Endothelial cell of umbilical vein (primary cell): ENCODE measurements around the gene KLRF1. TPM values are rescaled to one million over a fixed set of nuclear protein-coding genes. Genes with fewer than 3 reads are reported as not detected.

ENCODE experiments used
- BruUV-seq: library from RNA; stranded (reverse); fragments of 400-500 nt; replicated peaks from 2 replicates; lab custom pipeline; 2021; lab: Mats Ljungman, UMichigan
- CTCF ChIA-PET: fragments of 300-600, 350-600 bp; sonication (Branson Sonifier 250); formaldehyde crosslinking; loops from one replicate; lab custom pipeline; 2021; ENCODE audit warnings: antibody characterized with exemption, inconsistent platforms; lab: Charles Lee
- POLR2A ChIA-PET: fragments of 300-600, 350-600 bp; sonication (Branson Sonifier 250); formaldehyde crosslinking; loops from one replicate; lab custom pipeline; 2021; ENCODE audit warnings: antibody characterized with exemption, inconsistent platforms; lab: Charles Lee
- DNase-seq: peaks from one replicate; pipeline ENCODE4 v3.0.0-alpha.2; 2011; ENCODE audit warnings: low read depth, low spot score
- FAIRE-seq: peaks from 2 replicates; lab custom pipeline; 2011; peaks lifted over from hg19 to GRCh38; lab: Jason Lieb, UNC
- H2AFZ ChIP-seq: 2 replicates; pipeline ENCODE4 v1.6.0; 2012; ENCODE audit warnings: low read depth, low read length, control low read depth, inconsistent platforms
- H3K27ac ChIP-seq: 2 replicates; pipeline ENCODE4 v1.5.1; 2011; ENCODE audit warnings: low read depth, mild to moderate bottlenecking, control low read depth, low read length, moderate library complexity; ENCODE audit not compliant: insufficient read depth
- H3K27me3 ChIP-seq, 2 experiments: 2 replicates each; pipeline versions ENCODE4 v1.6.0 to v1.6.1; 2011; ENCODE audit warnings: low read length in 2 of 2, mixed read lengths in 1 of 2; ENCODE audit not compliant: control insufficient read depth in 2 of 2, insufficient read depth in 2 of 2
- H3K36me3 ChIP-seq, 2 experiments: 2 replicates in 1 of 2; 3 replicates in 1 of 2; pipeline ENCODE4 v1.5.1; 2011; ENCODE audit warnings: low read length in 2 of 2, mild to moderate bottlenecking in 1 of 2, moderate library complexity in 1 of 2; ENCODE audit not compliant: control insufficient read depth in 2 of 2, insufficient read depth in 2 of 2; ENCODE audit errors: extremely low read depth in 1 of 2
- H3K4me1 ChIP-seq: 3 replicates; pipeline ENCODE4 v1.5.1; 2011; ENCODE audit warnings: mild to moderate bottlenecking, low read length; ENCODE audit not compliant: control insufficient read depth, insufficient read depth; ENCODE audit errors: extremely low read depth
- H3K4me2 ChIP-seq: 2 replicates; pipeline ENCODE4 v1.6.1; 2011; ENCODE audit warnings: low read length, control low read depth, mixed read lengths; ENCODE audit not compliant: insufficient read depth
- H3K4me3 ChIP-seq, 3 experiments: fragments of 200-600 bp in 1 of 3; sonication (generic), shearing (Covaris generic) in 1 of 3; replicated peaks in 1 of 3; 2 replicates each; pipeline ENCODE4 v1.5.1; 2011 to 2016; ENCODE audit warnings: control low read depth in 3 of 3, low read length in 3 of 3, mild to moderate bottlenecking in 2 of 3, inconsistent platforms in 1 of 3, low read depth in 1 of 3, moderate library complexity in 1 of 3; ENCODE audit not compliant: insufficient read depth in 1 of 3
- H3K79me2 ChIP-seq: 2 replicates; pipeline ENCODE4 v1.6.0; 2012; ENCODE audit warnings: low read length, inconsistent platforms; ENCODE audit not compliant: control insufficient read depth, insufficient read depth
- H3K9ac ChIP-seq: replicated peaks from 2 replicates; pipeline ENCODE3; 2011; ENCODE audit warnings: low read length, control low read depth; ENCODE audit not compliant: insufficient read depth; ENCODE audit errors: extremely low read depth
- H3K9me1 ChIP-seq: replicated peaks from 3 replicates; pipeline ENCODE4 v1.6.0; 2011; ENCODE audit warnings: mild to moderate bottlenecking, low read length; ENCODE audit not compliant: control insufficient read depth, insufficient read depth; ENCODE audit errors: extremely low read depth
- H3K9me3 ChIP-seq: replicated peaks from 2 replicates; pipeline ENCODE4 v1.5.1; 2012; ENCODE audit warnings: low read length, inconsistent platforms; ENCODE audit not compliant: control insufficient read depth, insufficient read depth
- H4K20me1 ChIP-seq: replicated peaks from 2 replicates; pipeline ENCODE3; 2011; ENCODE audit warnings: mild to moderate bottlenecking, low read length; ENCODE audit not compliant: control insufficient read depth, insufficient read depth; ENCODE audit errors: extremely low read depth
- FOS ChIP-seq: IDR thresholded peaks from 2 replicates; pipeline ENCODE4 v1.6.1; 2011; ENCODE audit warnings: mild to moderate bottlenecking, low read length, moderate library complexity, borderline replicate concordance; ENCODE audit not compliant: insufficient read depth
- GATA2 ChIP-seq: IDR thresholded peaks from 2 replicates; pipeline ENCODE4 v1.7.0; 2011; ENCODE audit warnings: low read depth, mild to moderate bottlenecking, moderate library complexity, mixed read lengths, low read length; ENCODE audit not compliant: insufficient read length, insufficient read depth
- MYC ChIP-seq: IDR thresholded peaks from one replicate; pipeline ENCODE4 v1.6.1; 2011; ENCODE audit warnings: mild to moderate bottlenecking, low read depth, low read length
- POLR2AphosphoS5 ChIP-seq: IDR thresholded peaks from 2 replicates; pipeline ENCODE4 v1.6.1; 2012; ENCODE audit warnings: low read depth, mild to moderate bottlenecking, control low read depth, low read length, moderate library complexity; ENCODE audit not compliant: insufficient read depth
- dilution Hi-C: fragments of 300-500 bp; cut with MboI; formaldehyde crosslinking; loops from one replicate; pipeline ENCODE4 v1.15.0; 2019; ENCODE audit warnings: low sequenced_read_pairs; ENCODE audit not compliant: extremely low pct_ligation_motif_present
- intact Hi-C: fragments of 100-400 bp; cut with micrococcal nuclease; formaldehyde crosslinking; loops from one replicate; pipeline ENCODE4 v1.10.0; 2022
- polyA plus RNA-seq, 4 experiments: library from polyadenylated mRNA; depleted of rRNA in 3 of 4; stranded (reverse) in 3 of 4; unstranded in 1 of 4; fragments of >200 nt; gene quantifications; 2 replicates each; pipeline versions ENCODE4 v1.2.1 to v1.2.3, GENCODE V29; 2011 to 2012; ENCODE audit warnings: missing spikeins in 1 of 4
- total RNA-seq: library from RNA; stranded (reverse); gene quantifications from 2 replicates; pipeline ENCODE4 v1.2.3, GENCODE V29; 2021
- TF ChIP-seq, protein P1 (sequence below), 2 donors: IDR thresholded peaks; 1 replicate in 1 of 2; 2 replicates in 1 of 2; pipeline ENCODE4 v1.5.1; 2011; ENCODE audit warnings: low read length in 2 of 2, mild to moderate bottlenecking in 2 of 2, moderate library complexity in 2 of 2, control low read depth in 1 of 2, inconsistent platforms in 1 of 2, low read depth in 1 of 2; ENCODE audit not compliant: insufficient read depth in 1 of 2; ENCODE audit errors: extremely low read depth in 1 of 2
- TF ChIP-seq, protein P2 (sequence below): IDR thresholded peaks from 2 replicates; pipeline ENCODE4 v1.6.1; 2011; ENCODE audit not compliant: insufficient read depth, insufficient read length

KLRF1 gene
- total and polyA plus RNA-seq, 2 donors (not counting 3 experiments of a cell fraction or from before 2014, with no cell fraction given) = not detected

DNA sequence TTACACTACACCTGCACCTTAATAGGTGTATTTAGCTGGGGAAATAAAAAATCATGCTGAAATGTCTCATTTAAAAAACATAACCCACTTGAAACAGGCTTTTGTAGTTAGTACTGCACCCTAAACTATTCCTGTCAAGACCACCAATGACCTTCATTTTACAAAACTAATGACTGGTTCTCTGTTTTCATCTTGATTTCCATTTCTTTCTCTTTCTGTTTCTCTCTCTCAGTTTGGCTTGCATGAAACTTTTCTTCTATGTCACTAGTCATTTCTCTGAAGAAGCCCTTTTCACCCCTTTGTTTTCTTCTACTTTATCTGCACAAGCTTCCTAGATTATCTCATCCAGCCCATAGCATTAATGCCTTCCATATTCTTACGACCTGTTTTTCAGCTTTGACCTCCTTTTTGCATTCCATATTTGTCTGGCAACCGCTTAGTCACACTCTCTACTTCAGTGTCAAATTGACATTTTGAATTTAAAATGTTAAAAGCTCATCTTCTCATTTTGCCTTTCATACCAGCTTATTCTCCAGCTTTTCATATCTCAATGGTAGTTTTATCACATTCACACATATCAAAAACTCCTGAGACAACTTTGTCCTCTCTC lies 32.7 kb upstream of the KLRF1 start:
- Histone ChIP-seq H3K4me1 (peaks cover 46% of the 10 kb centered on the region), H3K9ac (no peak overlapping the region), H3K4me3 (no peak overlapping the region), H4K20me1 (no peaks in the 10 kb centered on the region), H3K4me2 (peak overlapping the region; percentile 42), H3K27me3 (no peaks in the 10 kb centered on the region), H3K9me1 (no peaks in the 10 kb centered on the region), H3K79me2 (no peaks in the 10 kb centered on the region), H3K36me3 (no peaks in the 10 kb centered on the region), H3K27ac (peak overlapping the region; percentile 79), H3K9me3 (no peaks in the 10 kb centered on the region), H2AFZ (peak overlapping the region; percentile 89)
- FAIRE-seq (peak; percentile 53), DNase-seq (peak; percentile 43)
- ChIA-PET POLR2A (no interaction called here), CTCF (interaction anchor here (1.0 to 9.2 kb wide), 3 partner anchors 19 to 359 kb away, joined by 4 to 332 read pairs (median 4); no protein-coding TSS in a partner anchor)
- intact Hi-C loops = loop anchor here (5.0 kb wide), 1 partner anchor 238 kb away; the partner anchor contains the start of gene CLEC9A
- dilution Hi-C loops = no loop called here
- no TSS peak for BruUV-seq
- TF ChIP-seq FOS (no peak), POLR2AphosphoS5 (no peak), GATA2 (peak; percentile 10), MYC (no peak)
- TF ChIP-seq, protein P1, sequence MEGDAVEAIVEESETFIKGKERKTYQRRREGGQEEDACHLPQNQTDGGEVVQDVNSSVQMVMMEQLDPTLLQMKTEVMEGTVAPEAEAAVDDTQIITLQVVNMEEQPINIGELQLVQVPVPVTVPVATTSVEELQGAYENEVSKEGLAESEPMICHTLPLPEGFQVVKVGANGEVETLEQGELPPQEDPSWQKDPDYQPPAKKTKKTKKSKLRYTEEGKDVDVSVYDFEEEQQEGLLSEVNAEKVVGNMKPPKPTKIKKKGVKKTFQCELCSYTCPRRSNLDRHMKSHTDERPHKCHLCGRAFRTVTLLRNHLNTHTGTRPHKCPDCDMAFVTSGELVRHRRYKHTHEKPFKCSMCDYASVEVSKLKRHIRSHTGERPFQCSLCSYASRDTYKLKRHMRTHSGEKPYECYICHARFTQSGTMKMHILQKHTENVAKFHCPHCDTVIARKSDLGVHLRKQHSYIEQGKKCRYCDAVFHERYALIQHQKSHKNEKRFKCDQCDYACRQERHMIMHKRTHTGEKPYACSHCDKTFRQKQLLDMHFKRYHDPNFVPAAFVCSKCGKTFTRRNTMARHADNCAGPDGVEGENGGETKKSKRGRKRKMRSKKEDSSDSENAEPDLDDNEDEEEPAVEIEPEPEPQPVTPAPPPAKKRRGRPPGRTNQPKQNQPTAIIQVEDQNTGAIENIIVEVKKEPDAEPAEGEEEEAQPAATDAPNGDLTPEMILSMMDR (IDR thresholded peaks at IDR 0.05; ENCODE audit: extremely low read depth in 1 of 2, insufficient read depth in 1 of 2, low read depth in 1 of 2, low read length in 2 of 2) = no peak
- TF ChIP-seq, protein P2, sequence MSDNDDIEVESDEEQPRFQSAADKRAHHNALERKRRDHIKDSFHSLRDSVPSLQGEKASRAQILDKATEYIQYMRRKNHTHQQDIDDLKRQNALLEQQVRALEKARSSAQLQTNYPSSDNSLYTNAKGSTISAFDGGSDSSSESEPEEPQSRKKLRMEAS = no peak
